CD4-positive, alpha-beta T cell treated with Interleukin-15 for 1 hour (primary cell): ENCODE data around the gene RNF17.
A peak's percentile ranks its signal among the peaks of the same experiment; 100 is the strongest.

Experiments
- DNase-seq: peaks from one replicate; pipeline ENCODE4 v3.0.0-alpha.2; 2020

RNF17 gene

GRCh38 chr13:24906268-24906667 is 142.3 kb downstream of the RNF17 start:
- DNase-seq: no peak

GRCh38 chr13:24910502-24911132 is 146.6 kb downstream of the RNF17 start:
- DNase-seq: no peak

- no peak for DNase-seq
Observed at GRCh38 chr13:24911133-24911908, 147.4 kb downstream of the RNF17 start.

- no peak for DNase-seq
Observed at GRCh38 chr13:24916464-24916863, 152.5 kb downstream of the RNF17 start.

GRCh38 chr13:24921003-24921402 is 157.0 kb downstream of the RNF17 start:
- no peak for DNase-seq

GRCh38 chr13:24921881-24922280 is 157.9 kb downstream of the RNF17 start:
- DNase-seq: no peak

GRCh38 chr13:24922387-24922744 is 158.4 kb downstream of the RNF17 start:
- DNase-seq: no peak

GRCh38 chr13:24922745-24923591 is 159.0 kb downstream of the RNF17 start:
- peak; percentile 95 for DNase-seq

GRCh38 chr13:24925318-24926231 is 161.6 kb downstream of the RNF17 start:
- no peak for DNase-seq

- DNase-seq: no peak
Observed at GRCh38 chr13:24927810-24928404, 163.9 kb downstream of the RNF17 start.

GRCh38 chr13:24929196-24929595 is 165.2 kb downstream of the RNF17 start:
- DNase-seq: no peak
